A549 (cell line): ENCODE data around the gene SECISBP2L.

Source experiments
- BHLHE40 ChIP-seq: IDR thresholded peaks from 2 replicates; pipeline ENCODE4 v1.6.1; 2012; ENCODE audit warnings: low read depth, low read length, inconsistent platforms
- JUN ChIP-seq, 2 experiments: fragments of >200 bp; sonication (Bioruptor Twin); formaldehyde crosslinking; IDR thresholded peaks; 2 replicates in 1 of 2; 3 replicates in 1 of 2; pipeline ENCODE4 v1.6.1; 2016 to 2017
- MAFK ChIP-seq: fragments of 450-650 bp; IDR thresholded peaks from 2 replicates; pipeline ENCODE4 v1.6.1; 2014; ENCODE audit not compliant: partially characterized antibody
- MAX ChIP-seq: IDR thresholded peaks from 2 replicates; pipeline ENCODE4 v1.6.1; 2012
- POLR2A ChIP-seq: IDR thresholded peaks from 2 replicates; pipeline ENCODE4 v1.6.1; 2012; ENCODE audit warnings: mild to moderate bottlenecking, low read length
- RAD21 ChIP-seq, 2 experiments: fragments of >200 bp in 1 of 2; sonication (Bioruptor Twin) in 1 of 2; formaldehyde crosslinking in 1 of 2; IDR thresholded peaks in 1 of 2; conservative IDR thresholded peaks in 1 of 2; 2 replicates in 1 of 2; 3 replicates in 1 of 2; pipeline ENCODE4 v1.6.1; 2012 to 2018; ENCODE audit warnings: inconsistent platforms in 1 of 2
- SMC3 ChIP-seq: fragments of >200 bp; sonication (Bioruptor Twin); formaldehyde crosslinking; IDR thresholded peaks from 3 replicates; pipeline ENCODE4 v1.6.1; 2018; ENCODE audit warnings: inconsistent platforms
- TF ChIP-seq, protein P1 (sequence below): fragments of >200 bp; sonication (Bioruptor Twin); formaldehyde crosslinking; IDR thresholded peaks from 3 replicates; pipeline ENCODE4 v1.5.1; 2016

DNA sequence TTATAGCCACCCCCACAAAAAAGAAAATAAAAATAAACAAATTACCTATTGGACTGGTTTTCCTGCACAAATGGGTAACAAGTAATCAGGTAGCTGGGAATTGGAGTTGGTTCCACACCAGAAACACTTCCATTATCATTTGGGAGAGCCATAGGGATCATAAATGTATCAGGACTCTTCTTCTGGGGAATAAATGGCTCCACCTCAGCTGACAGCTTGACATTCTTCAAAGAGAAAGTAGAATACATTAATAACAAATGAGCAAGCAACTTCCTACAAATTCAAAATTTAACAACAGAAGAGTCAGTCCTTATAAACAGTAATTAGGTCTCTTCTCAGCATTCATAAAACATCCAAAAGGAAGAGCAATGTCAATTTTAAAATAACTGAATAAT lies 8.7 kb downstream of the SECISBP2L start:
- TF ChIP-seq RAD21 (conservative IDR thresholded peaks at IDR 0.05 in 1 of 2, IDR thresholded peaks at IDR 0.05 in 1 of 2) (no peak), POLR2A (no peak), MAFK (no peak), BHLHE40 (no peak), JUN (IDR thresholded peaks at IDR 0.05) (no peak), SMC3 (no peak), MAX (no peak)
- TF ChIP-seq, protein P1, sequence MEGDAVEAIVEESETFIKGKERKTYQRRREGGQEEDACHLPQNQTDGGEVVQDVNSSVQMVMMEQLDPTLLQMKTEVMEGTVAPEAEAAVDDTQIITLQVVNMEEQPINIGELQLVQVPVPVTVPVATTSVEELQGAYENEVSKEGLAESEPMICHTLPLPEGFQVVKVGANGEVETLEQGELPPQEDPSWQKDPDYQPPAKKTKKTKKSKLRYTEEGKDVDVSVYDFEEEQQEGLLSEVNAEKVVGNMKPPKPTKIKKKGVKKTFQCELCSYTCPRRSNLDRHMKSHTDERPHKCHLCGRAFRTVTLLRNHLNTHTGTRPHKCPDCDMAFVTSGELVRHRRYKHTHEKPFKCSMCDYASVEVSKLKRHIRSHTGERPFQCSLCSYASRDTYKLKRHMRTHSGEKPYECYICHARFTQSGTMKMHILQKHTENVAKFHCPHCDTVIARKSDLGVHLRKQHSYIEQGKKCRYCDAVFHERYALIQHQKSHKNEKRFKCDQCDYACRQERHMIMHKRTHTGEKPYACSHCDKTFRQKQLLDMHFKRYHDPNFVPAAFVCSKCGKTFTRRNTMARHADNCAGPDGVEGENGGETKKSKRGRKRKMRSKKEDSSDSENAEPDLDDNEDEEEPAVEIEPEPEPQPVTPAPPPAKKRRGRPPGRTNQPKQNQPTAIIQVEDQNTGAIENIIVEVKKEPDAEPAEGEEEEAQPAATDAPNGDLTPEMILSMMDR, result no peak
